ENCODE data around the gene RRAGD.

RRAGD gene

GRCh38 chr6:89339565-89339964 lies 72.5 kb downstream of the RRAGD start:
- DNase-seq = no peak

GRCh38 chr6:89335164-89335563 lies 76.9 kb downstream of the RRAGD start:
- DNase-seq = no peak

GRCh38 chr6:89330910-89331309 lies 81.2 kb downstream of the RRAGD start:
- no peak for DNase-seq

- no peak for DNase-seq
Observed at GRCh38 chr6:89328976-89329375, 83.1 kb downstream of the RRAGD start.

GRCh38 chr6:89324304-89324703 lies 87.8 kb downstream of the RRAGD start:
- no peak for DNase-seq

- DNase-seq = no peak
Observed at GRCh38 chr6:89323511-89323971, 88.5 kb downstream of the RRAGD start.

- no peak for DNase-seq
Observed at GRCh38 chr6:89321131-89321970, 90.7 kb downstream of the RRAGD start.

GRCh38 chr6:89320012-89320559 lies 92.0 kb downstream of the RRAGD start:
- no peak for DNase-seq

GRCh38 chr6:89317067-89317466 lies 95.0 kb downstream of the RRAGD start:
- DNase-seq = no peak

- no peak for DNase-seq
Observed at GRCh38 chr6:89315249-89315885, 96.7 kb downstream of the RRAGD start, which contains the start of gene GABRR2. GABRR2 (minus strand) TSS chr6:89315299; CDS start chr6:89315165, 134 bp downstream.

- no peak for DNase-seq
Observed at GRCh38 chr6:89314692-89315091, 97.4 kb downstream of the RRAGD start.
